NOMO-1 treated with DMSO at 0.1 percent for 48 hours (cell line): ENCODE measurements around the gene RERE.

Experiments used
- DNase-seq: peaks from one replicate; lab custom pipeline; 2025; ENCODE audit not compliant: unreplicated experiment; lab: John Stamatoyannopoulos, UW

RERE gene

GRCh38 chr1:8552820-8553397 is 264.5 kb downstream of the RERE start:
- DNase-seq, result no peak

- DNase-seq, result no peak
Observed at GRCh38 chr1:8551613-8552489, 265.6 kb downstream of the RERE start.

- DNase-seq, result no peak
Observed at GRCh38 chr1:8551057-8551456, 266.4 kb downstream of the RERE start.

GRCh38 chr1:8547791-8548190 is 269.6 kb downstream of the RERE start:
- no peak for DNase-seq

- DNase-seq, result no peak
Observed at GRCh38 chr1:8545078-8545477, 272.4 kb downstream of the RERE start.

GRCh38 chr1:8544644-8545043 is 272.8 kb downstream of the RERE start:
- DNase-seq, result no peak

- no peak for DNase-seq
Observed at GRCh38 chr1:8543965-8544364, 273.5 kb downstream of the RERE start.

- no peak for DNase-seq
Observed at GRCh38 chr1:8541961-8542521, 275.4 kb downstream of the RERE start.

- DNase-seq, result no peak
Observed at GRCh38 chr1:8540971-8541370, 276.5 kb downstream of the RERE start.

GRCh38 chr1:8540261-8540941 is 277.0 kb downstream of the RERE start:
- DNase-seq, result no peak

- DNase-seq, result no peak
Observed at GRCh38 chr1:8539683-8540082, 277.8 kb downstream of the RERE start.

- no peak for DNase-seq
Observed at GRCh38 chr1:8538502-8538901, 278.9 kb downstream of the RERE start.

- DNase-seq, result no peak
Observed at GRCh38 chr1:8537991-8538390, 279.4 kb downstream of the RERE start.

GRCh38 chr1:8536515-8536914 is 280.9 kb downstream of the RERE start:
- no peak for DNase-seq

GRCh38 chr1:8533907-8534306 is 283.5 kb downstream of the RERE start:
- DNase-seq, result no peak

GRCh38 chr1:8533124-8533523 is 284.3 kb downstream of the RERE start:
- no peak for DNase-seq

- DNase-seq, result no peak
Observed at GRCh38 chr1:8529901-8530300, 287.5 kb downstream of the RERE start.

GRCh38 chr1:8527941-8528340 is 289.5 kb downstream of the RERE start:
- no peak for DNase-seq

GRCh38 chr1:8525558-8526275 is 291.7 kb downstream of the RERE start:
- DNase-seq, result peak; percentile 98

- DNase-seq, result no peak
Observed at GRCh38 chr1:8525216-8525557, 292.3 kb downstream of the RERE start.

- DNase-seq, result no peak
Observed at GRCh38 chr1:8524627-8525157, 292.7 kb downstream of the RERE start.
